Activated CD4-positive, alpha-beta memory T cell treated with anti-CD3 and anti-CD28 coated beads, Interleukin-2, amount 10 ng/mL, durations not matched to agents 7 days and 5 days (primary cell): Measurements from ENCODE around the gene MBNL1. TPM values are rescaled to one million over a fixed set of nuclear protein-coding genes. Genes with fewer than 3 reads are reported as not detected.
"Not testable (repeated sequence)": the region's sequence is repeated elsewhere in the genome, so short reads cannot be mapped to it uniquely, and the experiment has no call there.

Source experiments
- CTCF ChIA-PET: fragments of 350-600 bp; sonication (Branson Sonifier 250); formaldehyde crosslinking; loops from one replicate; lab custom pipeline; 2021; ENCODE audit warnings: antibody characterized with exemption, inconsistent platforms; lab: Charles Lee
- POLR2A ChIA-PET: fragments of 350-600 bp; sonication (Branson Sonifier 250); formaldehyde crosslinking; loops from one replicate; lab custom pipeline; 2021; ENCODE audit warnings: antibody characterized with exemption; lab: Charles Lee
- DNase-seq: peaks from one replicate; pipeline ENCODE4 v3.0.0-alpha.2; 2020
- H3K27ac Mint-ChIP-seq: one replicate; pipeline ENCODE4 v1.8.0; 2021; ENCODE audit warnings: mild to moderate bottlenecking, mixed read lengths
- H3K27me3 Mint-ChIP-seq: one replicate; pipeline ENCODE4 v1.8.0; 2021; ENCODE audit warnings: mixed read lengths
- H3K36me3 Mint-ChIP-seq: one replicate; pipeline ENCODE4 v1.8.0; 2021; ENCODE audit warnings: low read depth, mixed read lengths
- H3K4me1 Mint-ChIP-seq: one replicate; pipeline ENCODE4 v1.8.0; 2021; ENCODE audit warnings: mixed read lengths
- H3K4me3 Mint-ChIP-seq: one replicate; pipeline ENCODE4 v1.8.0; 2021; ENCODE audit warnings: mild to moderate bottlenecking, mixed read lengths
- H3K9me3 Mint-ChIP-seq: one replicate; pipeline ENCODE4 v1.8.0; 2021; ENCODE audit warnings: mixed read lengths
- total RNA-seq, 2 experiments: library from RNA; stranded (reverse); gene quantifications; one replicate each; pipeline ENCODE4 v1.2.3, GENCODE V29; 2021

The MBNL1 gene
- total RNA-seq, 2 experiments from 2014 or later: 289 to 305 TPM

- ChIA-PET CTCF (no interaction called here), POLR2A (interaction anchor here (1.1 kb wide), 1 partner anchor 10 kb away, joined by 4 read pairs; no protein-coding TSS in a partner anchor)
- Mint-ChIP-seq H3K27ac (no peak overlapping the region), H3K36me3 (peaks cover 66% of the 10 kb centered on the region), H3K9me3 (peaks cover 2% of the 10 kb centered on the region), H3K27me3 (no peaks in the 10 kb centered on the region), H3K4me3 (no peak overlapping the region), H3K4me1 (peaks cover 51% of the 10 kb centered on the region)
- no peak for DNase-seq
Observed at GRCh38 chr3:152362086-152362485, 93.4 kb downstream of the MBNL1 start.

- Mint-ChIP-seq H3K27ac (no peak overlapping the region), H3K9me3 (peaks cover 5% of the 10 kb centered on the region), H3K36me3 (peaks cover 79% of the 10 kb centered on the region), H3K27me3 (no peaks in the 10 kb centered on the region), H3K4me1 (peaks cover 61% of the 10 kb centered on the region), H3K4me3 (no peak overlapping the region)
- CTCF ChIA-PET: interaction anchor here (0.9 to 1.0 kb wide), 2 partner anchors 10 to 13 kb away, joined by 3 read pairs; no protein-coding TSS in a partner anchor
- POLR2A ChIA-PET: interaction anchor here (1.3 kb wide), 1 partner anchor 10 kb away, joined by 3 read pairs; no protein-coding TSS in a partner anchor
- DNase-seq: no peak
Observed at GRCh38 chr3:152364237-152364636, 95.5 kb downstream of the MBNL1 start.

DNA sequence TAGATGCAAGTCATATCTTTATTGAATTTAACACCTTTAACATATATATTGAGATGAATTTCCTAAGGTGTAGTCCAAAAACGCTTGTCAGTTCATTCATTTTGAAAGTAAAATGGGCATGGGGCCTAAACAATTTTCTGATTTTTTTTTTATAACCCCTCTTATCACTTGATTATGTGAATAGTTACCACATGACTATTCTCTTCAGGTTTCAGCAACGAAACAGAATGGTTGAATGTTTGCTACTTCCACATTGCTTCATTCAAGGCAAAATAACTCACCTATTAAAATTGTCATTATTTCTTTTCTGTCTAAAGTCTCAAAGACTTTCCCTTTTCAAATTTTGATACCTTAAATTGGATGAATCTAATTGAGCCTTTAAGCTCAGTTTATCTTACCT lies 96.4 kb downstream of the MBNL1 start:
- peaks cover 81% of the 10 kb centered on the region for H3K36me3 Mint-ChIP-seq
- ChIA-PET POLR2A (interaction anchor here (1.3 kb wide), 1 partner anchor 55 kb away, joined by 4 read pairs; no protein-coding TSS in a partner anchor), CTCF (no interaction called here)
- no peak overlapping the region for H3K4me3 Mint-ChIP-seq
- H3K27ac Mint-ChIP-seq: no peak overlapping the region
- no peaks in the 10 kb centered on the region for H3K27me3 Mint-ChIP-seq
- H3K4me1 Mint-ChIP-seq: peaks cover 63% of the 10 kb centered on the region
- H3K9me3 Mint-ChIP-seq: peaks cover 5% of the 10 kb centered on the region
- DNase-seq: no peak

- ChIA-PET POLR2A (interaction anchor here (1.3 kb wide), 1 partner anchor 54 kb away, joined by 4 read pairs; no protein-coding TSS in a partner anchor), CTCF (no interaction called here)
- Mint-ChIP-seq H3K27me3 (no peaks in the 10 kb centered on the region), H3K4me3 (no peak overlapping the region), H3K27ac (no peak overlapping the region), H3K4me1 (peaks cover 69% of the 10 kb centered on the region), H3K36me3 (peaks cover 85% of the 10 kb centered on the region), H3K9me3 (peaks cover 5% of the 10 kb centered on the region)
- no peak for DNase-seq
Observed at GRCh38 chr3:152365766-152366593, 97.3 kb downstream of the MBNL1 start.

GRCh38 chr3:152367192-152367591 lies 98.5 kb downstream of the MBNL1 start:
- H3K4me1 Mint-ChIP-seq: peaks cover 69% of the 10 kb centered on the region
- H3K27me3 Mint-ChIP-seq, H3K9me3 Mint-ChIP-seq, CTCF ChIA-PET, H3K4me3 Mint-ChIP-seq, H3K27ac Mint-ChIP-seq, DNase-seq: not testable (repeated sequence)
- POLR2A ChIA-PET: interaction anchor here (1.1 kb wide), 1 partner anchor 15 kb away, joined by 3 read pairs; no protein-coding TSS in a partner anchor
- H3K36me3 Mint-ChIP-seq: peaks cover 90% of the 10 kb centered on the region

GRCh38 chr3:152372633-152373032 lies 103.9 kb downstream of the MBNL1 start:
- H3K27ac Mint-ChIP-seq, H3K27me3 Mint-ChIP-seq, H3K4me3 Mint-ChIP-seq, DNase-seq, H3K9me3 Mint-ChIP-seq, CTCF ChIA-PET: not testable (repeated sequence)
- POLR2A ChIA-PET: interaction anchor here (1.2 to 1.4 kb wide), 2 partner anchors 10 to 12 kb away, joined by 3 read pairs; no protein-coding TSS in a partner anchor
- Mint-ChIP-seq H3K36me3 (peaks cover 72% of the 10 kb centered on the region), H3K4me1 (peaks cover 67% of the 10 kb centered on the region)

DNA sequence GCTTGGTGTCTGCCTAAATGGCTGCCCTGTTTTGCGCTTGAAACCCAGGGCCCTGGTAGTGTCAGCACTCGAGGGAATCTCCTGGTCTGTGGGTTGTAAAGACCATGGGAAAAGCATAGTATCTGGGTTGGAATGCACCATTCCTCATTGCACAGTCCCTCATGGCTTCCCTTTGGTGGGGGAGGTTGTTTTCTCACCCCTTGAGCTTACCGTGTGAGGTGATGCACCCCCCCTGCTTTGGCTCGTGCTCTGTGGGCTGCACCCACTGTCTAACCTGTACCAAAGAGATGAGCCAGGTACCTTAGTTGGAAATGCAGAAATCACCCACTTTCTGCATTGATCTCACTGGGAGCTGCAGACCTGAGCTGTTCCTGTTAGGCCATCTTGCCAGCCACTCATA lies 104.7 kb downstream of the MBNL1 start:
- DNase-seq: no peak
- Mint-ChIP-seq H3K4me3 (no peak overlapping the region), H3K9me3 (no peaks in the 10 kb centered on the region), H3K27me3 (no peaks in the 10 kb centered on the region), H3K36me3 (peaks cover 69% of the 10 kb centered on the region), H3K4me1 (peaks cover 60% of the 10 kb centered on the region), H3K27ac (no peak overlapping the region)
- ChIA-PET CTCF (no interaction called here), POLR2A (interaction anchor here (1.2 to 1.5 kb wide), 3 partner anchors 9 to 13 kb away, joined by 3 read pairs; no protein-coding TSS in a partner anchor)

- H3K36me3 Mint-ChIP-seq: peaks cover 58% of the 10 kb centered on the region
- H3K4me1 Mint-ChIP-seq: peaks cover 51% of the 10 kb centered on the region
Observed at GRCh38 chr3:152374262-152374990, 105.7 kb downstream of the MBNL1 start.

GRCh38 chr3:152375546-152375945 lies 106.8 kb downstream of the MBNL1 start:
- ChIA-PET POLR2A (no interaction called here), CTCF (no interaction called here)
- Mint-ChIP-seq H3K27ac (no peak overlapping the region), H3K4me1 (peaks cover 46% of the 10 kb centered on the region), H3K27me3 (no peaks in the 10 kb centered on the region), H3K36me3 (peaks cover 51% of the 10 kb centered on the region), H3K9me3 (no peaks in the 10 kb centered on the region), H3K4me3 (no peak overlapping the region)
- no peak for DNase-seq

More at GRCh38 chr3:152374262-152374990, 105.7 kb downstream of the MBNL1 start:
- Mint-ChIP-seq H3K27ac (no peak overlapping the region), H3K27me3 (no peaks in the 10 kb centered on the region), H3K9me3 (no peaks in the 10 kb centered on the region), H3K4me3 (no peak overlapping the region)
- ChIA-PET POLR2A (interaction anchor here (1.5 kb wide), 1 partner anchor 10 kb away, joined by 3 read pairs; no protein-coding TSS in a partner anchor), CTCF (interaction anchor here (1.0 kb wide), 1 partner anchor 10 kb away, joined by 3 read pairs; no protein-coding TSS in a partner anchor)
- DNase-seq: no peak

GRCh38 chr3:152376351-152377183 lies 107.8 kb downstream of the MBNL1 start:
- peaks cover 41% of the 10 kb centered on the region for H3K36me3 Mint-ChIP-seq
- H3K4me3 Mint-ChIP-seq: no peak overlapping the region
- DNase-seq: no peak
- no peak overlapping the region for H3K27ac Mint-ChIP-seq
- peaks cover 42% of the 10 kb centered on the region for H3K4me1 Mint-ChIP-seq
- POLR2A ChIA-PET: no interaction called here
- CTCF ChIA-PET: interaction anchor here (0.7 to 1.3 kb wide), 2 partner anchors 45 to 193 kb away, joined by 3 read pairs; no protein-coding TSS in a partner anchor
- no peaks in the 10 kb centered on the region for H3K27me3 Mint-ChIP-seq
- no peaks in the 10 kb centered on the region for H3K9me3 Mint-ChIP-seq

DNA sequence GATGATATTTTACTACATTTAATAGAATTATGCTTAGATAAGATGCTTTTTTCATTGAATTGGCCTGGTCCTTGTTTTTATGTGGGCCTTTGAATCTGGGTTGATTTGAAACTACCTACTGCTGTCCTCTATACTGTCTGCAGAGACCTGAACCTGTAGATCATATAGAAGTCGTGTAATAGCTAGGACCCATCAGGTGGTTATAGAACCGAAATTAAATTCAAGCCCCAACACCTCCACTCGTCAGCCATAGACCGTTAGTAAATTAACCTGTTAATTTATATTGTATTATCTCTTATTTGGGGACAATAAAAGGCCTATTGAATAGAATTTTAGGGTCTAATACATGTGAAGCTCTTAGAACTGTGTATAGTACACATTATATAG lies 108.4 kb downstream of the MBNL1 start:
- CTCF ChIA-PET: interaction anchor here (1.3 kb wide), 1 partner anchor 193 kb away, joined by 3 read pairs; no protein-coding TSS in a partner anchor

GRCh38 chr3:152379415-152380042 lies 110.8 kb downstream of the MBNL1 start:
- Mint-ChIP-seq H3K4me3 (no peak overlapping the region), H3K4me1 (peaks cover 47% of the 10 kb centered on the region), H3K27me3 (no peaks in the 10 kb centered on the region), H3K9me3 (no peaks in the 10 kb centered on the region), H3K36me3 (peaks cover 34% of the 10 kb centered on the region), H3K27ac (no peak overlapping the region)
- no peak for DNase-seq
- ChIA-PET CTCF (no interaction called here), POLR2A (no interaction called here)

More for the DNA sequence above, 108.4 kb downstream of the MBNL1 start:
- no peak overlapping the region for H3K4me3 Mint-ChIP-seq
- no peaks in the 10 kb centered on the region for H3K9me3 Mint-ChIP-seq
- H3K36me3 Mint-ChIP-seq: peaks cover 35% of the 10 kb centered on the region
- no peak overlapping the region for H3K27ac Mint-ChIP-seq
- H3K4me1 Mint-ChIP-seq: peaks cover 42% of the 10 kb centered on the region
- POLR2A ChIA-PET: no interaction called here
- DNase-seq: no peak
- no peaks in the 10 kb centered on the region for H3K27me3 Mint-ChIP-seq
